Esophagus squamous epithelium (tissue), 4 donors: ENCODE data around the gene SNCAIP.

Source experiments
- CTCF ChIP-seq, 6 experiments: fragments of 450-650 bp in 4 of 6; fragments of 200-600 bp in 2 of 6; sonication (generic) in 2 of 6; IDR thresholded peaks; one replicate each; pipeline ENCODE4 v1.5.1; 2016 to 2019; ENCODE audit warnings: antibody characterized with exemption in 6 of 6, mild to moderate bottlenecking in 4 of 6, moderate library complexity in 4 of 6
- POLR2A ChIP-seq, 4 donors: fragments of 450-650 bp; IDR thresholded peaks; one replicate each; pipeline ENCODE4 v1.6.1; 2017; ENCODE audit warnings: antibody characterized with exemption in 4 of 4, mild to moderate bottlenecking in 4 of 4, moderate library complexity in 3 of 4

GRCh38 chr5:122319897-122320296 is 7.9 kb downstream of the SNCAIP start:
- no peak for TF ChIP-seq POLR2A (IDR thresholded peaks at IDR 0.05)
- TF ChIP-seq CTCF (IDR thresholded peaks at IDR 0.05) = no peak
